Measurements from ENCODE around the gene RAB20.

Gene RAB20

GRCh38 chr13:110566171-110566570, 4.6 kb upstream of the RAB20 start:
- no peak overlapping the region for H3K9ac ChIP-seq (ENCODE audit: low read depth, low read length, poor library complexity, severe bottlenecking)
- H3K27me3 ChIP-seq (ENCODE audit: insufficient read depth, low read length, poor library complexity, severe bottlenecking) = no peaks in the 10 kb centered on the region
- H3K9me2 ChIP-seq (replicated peaks; ENCODE audit: low read depth, low read length) = no peaks in the 10 kb centered on the region
- H3K4me3 ChIP-seq (ENCODE audit: low read length, poor library complexity, severe bottlenecking) = no peak overlapping the region
- H3K4me2 ChIP-seq (ENCODE audit: low read depth, low read length, poor library complexity, severe bottlenecking) = no peak overlapping the region
- H4K20me1 ChIP-seq (ENCODE audit: insufficient read depth, low read length, poor library complexity, severe bottlenecking) = no peaks in the 10 kb centered on the region
- peaks cover 23% of the 10 kb centered on the region for H3K4me1 ChIP-seq (ENCODE audit: insufficient read depth, low read length, poor library complexity, severe bottlenecking)
- H3K9me3 ChIP-seq (ENCODE audit: insufficient read depth, low read depth, low read length) = no peaks in the 10 kb centered on the region
- H3K79me2 ChIP-seq (ENCODE audit: insufficient read depth, low read length) = peaks cover 3% of the 10 kb centered on the region; the same call in 1 of the 2 replicates
- TF ChIP-seq, protein P1, sequence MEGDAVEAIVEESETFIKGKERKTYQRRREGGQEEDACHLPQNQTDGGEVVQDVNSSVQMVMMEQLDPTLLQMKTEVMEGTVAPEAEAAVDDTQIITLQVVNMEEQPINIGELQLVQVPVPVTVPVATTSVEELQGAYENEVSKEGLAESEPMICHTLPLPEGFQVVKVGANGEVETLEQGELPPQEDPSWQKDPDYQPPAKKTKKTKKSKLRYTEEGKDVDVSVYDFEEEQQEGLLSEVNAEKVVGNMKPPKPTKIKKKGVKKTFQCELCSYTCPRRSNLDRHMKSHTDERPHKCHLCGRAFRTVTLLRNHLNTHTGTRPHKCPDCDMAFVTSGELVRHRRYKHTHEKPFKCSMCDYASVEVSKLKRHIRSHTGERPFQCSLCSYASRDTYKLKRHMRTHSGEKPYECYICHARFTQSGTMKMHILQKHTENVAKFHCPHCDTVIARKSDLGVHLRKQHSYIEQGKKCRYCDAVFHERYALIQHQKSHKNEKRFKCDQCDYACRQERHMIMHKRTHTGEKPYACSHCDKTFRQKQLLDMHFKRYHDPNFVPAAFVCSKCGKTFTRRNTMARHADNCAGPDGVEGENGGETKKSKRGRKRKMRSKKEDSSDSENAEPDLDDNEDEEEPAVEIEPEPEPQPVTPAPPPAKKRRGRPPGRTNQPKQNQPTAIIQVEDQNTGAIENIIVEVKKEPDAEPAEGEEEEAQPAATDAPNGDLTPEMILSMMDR (conservative IDR thresholded peaks at IDR 0.05; ENCODE audit: low read length) = no peak
- H2AFZ ChIP-seq (ENCODE audit: low read length) = no peak overlapping the region
- no peaks in the 10 kb centered on the region for H3F3A ChIP-seq (ENCODE audit: low read depth)
- no peaks in the 10 kb centered on the region for H3K36me3 ChIP-seq (ENCODE audit: insufficient read depth, low read length)

GRCh38 chr13:110565296-110565695, 3.8 kb upstream of the RAB20 start:
- no peaks in the 10 kb centered on the region for H3K27me3 ChIP-seq (ENCODE audit: insufficient read depth, low read length, poor library complexity, severe bottlenecking)
- no peak overlapping the region for H3K9ac ChIP-seq (ENCODE audit: low read depth, low read length, poor library complexity, severe bottlenecking)
- H2AFZ ChIP-seq (ENCODE audit: low read length) = no peak overlapping the region
- H3K36me3 ChIP-seq (ENCODE audit: insufficient read depth, low read length) = no peaks in the 10 kb centered on the region
- H3K9me3 ChIP-seq (ENCODE audit: insufficient read depth, low read depth, low read length) = no peaks in the 10 kb centered on the region
- H4K20me1 ChIP-seq (ENCODE audit: insufficient read depth, low read length, poor library complexity, severe bottlenecking) = no peaks in the 10 kb centered on the region
- H3K9me2 ChIP-seq (replicated peaks; ENCODE audit: low read depth, low read length) = no peaks in the 10 kb centered on the region
- TF ChIP-seq, protein P1 (conservative IDR thresholded peaks at IDR 0.05; ENCODE audit: low read length) = peak; percentile 52
- no peak for TF ChIP-seq EZH2phosphoT487 (IDR thresholded peaks at IDR 0.05; ENCODE audit: borderline replicate concordance)
- no peaks in the 10 kb centered on the region for H3F3A ChIP-seq (ENCODE audit: low read depth)
- peaks cover 24% of the 10 kb centered on the region for H3K4me1 ChIP-seq (ENCODE audit: insufficient read depth, low read length, poor library complexity, severe bottlenecking)
- H3K4me3 ChIP-seq (ENCODE audit: low read length, poor library complexity, severe bottlenecking) = no peak overlapping the region
- H3K79me2 ChIP-seq (ENCODE audit: insufficient read depth, low read length) = peaks cover 12% of the 10 kb centered on the region
- peak overlapping the region; percentile 30 for H3K4me2 ChIP-seq (ENCODE audit: low read depth, low read length, poor library complexity, severe bottlenecking)

GRCh38 chr13:110564472-110564985, 3.0 kb upstream of the RAB20 start:
- peaks cover 32% of the 10 kb centered on the region for H3K4me1 ChIP-seq (ENCODE audit: insufficient read depth, low read length, poor library complexity, severe bottlenecking)
- H3K36me3 ChIP-seq (ENCODE audit: insufficient read depth, low read length) = no peaks in the 10 kb centered on the region
- no peak overlapping the region for H3K4me3 ChIP-seq (ENCODE audit: low read length, poor library complexity, severe bottlenecking)
- no peaks in the 10 kb centered on the region for H3F3A ChIP-seq (ENCODE audit: low read depth)
- H3K9ac ChIP-seq (ENCODE audit: low read depth, low read length, poor library complexity, severe bottlenecking) = no peak overlapping the region
- H2AFZ ChIP-seq (ENCODE audit: low read length) = no peak overlapping the region
- no peaks in the 10 kb centered on the region for H3K9me2 ChIP-seq (replicated peaks; ENCODE audit: low read depth, low read length)
- H3K9me3 ChIP-seq (ENCODE audit: insufficient read depth, low read depth, low read length) = no peaks in the 10 kb centered on the region
- TF ChIP-seq EZH2phosphoT487 (IDR thresholded peaks at IDR 0.05; ENCODE audit: borderline replicate concordance) = no peak
- TF ChIP-seq, protein P1 (conservative IDR thresholded peaks at IDR 0.05; ENCODE audit: low read length) = no peak
- peaks cover 19% of the 10 kb centered on the region for H3K79me2 ChIP-seq (ENCODE audit: insufficient read depth, low read length)
- peak overlapping the region; percentile 30 for H3K4me2 ChIP-seq (ENCODE audit: low read depth, low read length, poor library complexity, severe bottlenecking)
- H4K20me1 ChIP-seq (ENCODE audit: insufficient read depth, low read length, poor library complexity, severe bottlenecking) = no peaks in the 10 kb centered on the region
- H3K27me3 ChIP-seq (ENCODE audit: insufficient read depth, low read length, poor library complexity, severe bottlenecking) = no peaks in the 10 kb centered on the region
